Endothelial cell of umbilical vein (primary cell): Measurements from ENCODE around the gene GRIK1. TPM values are rescaled to one million over a fixed set of nuclear protein-coding genes. Genes with fewer than 3 reads are reported as not detected.

ENCODE experiments used
- BruUV-seq: library from RNA; stranded (reverse); fragments of 400-500 nt; replicated peaks from 2 replicates; lab custom pipeline; 2021; lab: Mats Ljungman, UMichigan
- CTCF ChIA-PET: fragments of 300-600, 350-600 bp; sonication (Branson Sonifier 250); formaldehyde crosslinking; loops from one replicate; lab custom pipeline; 2021; ENCODE audit warnings: antibody characterized with exemption, inconsistent platforms; lab: Charles Lee
- POLR2A ChIA-PET: fragments of 300-600, 350-600 bp; sonication (Branson Sonifier 250); formaldehyde crosslinking; loops from one replicate; lab custom pipeline; 2021; ENCODE audit warnings: antibody characterized with exemption, inconsistent platforms; lab: Charles Lee
- DNase-seq: peaks from one replicate; pipeline ENCODE4 v3.0.0-alpha.2; 2011; ENCODE audit warnings: low read depth, low spot score
- FAIRE-seq: peaks from 2 replicates; lab custom pipeline; 2011; peaks lifted over from hg19 to GRCh38; lab: Jason Lieb, UNC
- H2AFZ ChIP-seq: 2 replicates; pipeline ENCODE4 v1.6.0; 2012; ENCODE audit warnings: low read depth, low read length, control low read depth, inconsistent platforms
- H3K27ac ChIP-seq: 2 replicates; pipeline ENCODE4 v1.5.1; 2011; ENCODE audit warnings: low read depth, mild to moderate bottlenecking, control low read depth, low read length, moderate library complexity; ENCODE audit not compliant: insufficient read depth
- H3K27me3 ChIP-seq, 2 experiments: 2 replicates each; pipeline versions ENCODE4 v1.6.0 to v1.6.1; 2011; ENCODE audit warnings: low read length in 2 of 2, mixed read lengths in 1 of 2; ENCODE audit not compliant: control insufficient read depth in 2 of 2, insufficient read depth in 2 of 2
- H3K36me3 ChIP-seq, 2 experiments: 2 replicates in 1 of 2; 3 replicates in 1 of 2; pipeline ENCODE4 v1.5.1; 2011; ENCODE audit warnings: low read length in 2 of 2, mild to moderate bottlenecking in 1 of 2, moderate library complexity in 1 of 2; ENCODE audit not compliant: control insufficient read depth in 2 of 2, insufficient read depth in 2 of 2; ENCODE audit errors: extremely low read depth in 1 of 2
- H3K4me1 ChIP-seq: 3 replicates; pipeline ENCODE4 v1.5.1; 2011; ENCODE audit warnings: mild to moderate bottlenecking, low read length; ENCODE audit not compliant: control insufficient read depth, insufficient read depth; ENCODE audit errors: extremely low read depth
- H3K4me2 ChIP-seq: 2 replicates; pipeline ENCODE4 v1.6.1; 2011; ENCODE audit warnings: low read length, control low read depth, mixed read lengths; ENCODE audit not compliant: insufficient read depth
- H3K4me3 ChIP-seq, 3 experiments: fragments of 200-600 bp in 1 of 3; sonication (generic), shearing (Covaris generic) in 1 of 3; replicated peaks in 1 of 3; 2 replicates each; pipeline ENCODE4 v1.5.1; 2011 to 2016; ENCODE audit warnings: control low read depth in 3 of 3, low read length in 3 of 3, mild to moderate bottlenecking in 2 of 3, inconsistent platforms in 1 of 3, low read depth in 1 of 3, moderate library complexity in 1 of 3; ENCODE audit not compliant: insufficient read depth in 1 of 3
- H3K79me2 ChIP-seq: 2 replicates; pipeline ENCODE4 v1.6.0; 2012; ENCODE audit warnings: low read length, inconsistent platforms; ENCODE audit not compliant: control insufficient read depth, insufficient read depth
- H3K9ac ChIP-seq: replicated peaks from 2 replicates; pipeline ENCODE3; 2011; ENCODE audit warnings: low read length, control low read depth; ENCODE audit not compliant: insufficient read depth; ENCODE audit errors: extremely low read depth
- H3K9me1 ChIP-seq: replicated peaks from 3 replicates; pipeline ENCODE4 v1.6.0; 2011; ENCODE audit warnings: mild to moderate bottlenecking, low read length; ENCODE audit not compliant: control insufficient read depth, insufficient read depth; ENCODE audit errors: extremely low read depth
- H3K9me3 ChIP-seq: replicated peaks from 2 replicates; pipeline ENCODE4 v1.5.1; 2012; ENCODE audit warnings: low read length, inconsistent platforms; ENCODE audit not compliant: control insufficient read depth, insufficient read depth
- H4K20me1 ChIP-seq: replicated peaks from 2 replicates; pipeline ENCODE3; 2011; ENCODE audit warnings: mild to moderate bottlenecking, low read length; ENCODE audit not compliant: control insufficient read depth, insufficient read depth; ENCODE audit errors: extremely low read depth
- CTCF ChIP-seq, 2 donors: IDR thresholded peaks; 1 replicate in 1 of 2; 2 replicates in 1 of 2; pipeline ENCODE4 v1.5.1; 2011; ENCODE audit warnings: low read length in 2 of 2, mild to moderate bottlenecking in 2 of 2, moderate library complexity in 2 of 2, control low read depth in 1 of 2, inconsistent platforms in 1 of 2, low read depth in 1 of 2; ENCODE audit not compliant: insufficient read depth in 1 of 2; ENCODE audit errors: extremely low read depth in 1 of 2
- EZH2 ChIP-seq: IDR thresholded peaks from 2 replicates; pipeline ENCODE4 v1.6.1; 2012; ENCODE audit warnings: borderline replicate concordance, low read depth, mild to moderate bottlenecking, moderate library complexity, low read length, inconsistent platforms; ENCODE audit not compliant: severe bottlenecking
- FOS ChIP-seq: IDR thresholded peaks from 2 replicates; pipeline ENCODE4 v1.6.1; 2011; ENCODE audit warnings: mild to moderate bottlenecking, low read length, moderate library complexity, borderline replicate concordance; ENCODE audit not compliant: insufficient read depth
- GATA2 ChIP-seq: IDR thresholded peaks from 2 replicates; pipeline ENCODE4 v1.7.0; 2011; ENCODE audit warnings: low read depth, mild to moderate bottlenecking, moderate library complexity, mixed read lengths, low read length; ENCODE audit not compliant: insufficient read length, insufficient read depth
- JUN ChIP-seq: IDR thresholded peaks from 2 replicates; pipeline ENCODE4 v1.6.1; 2011; ENCODE audit warnings: borderline replicate concordance, low read depth; ENCODE audit not compliant: insufficient read length, insufficient read depth
- MYC ChIP-seq: IDR thresholded peaks from one replicate; pipeline ENCODE4 v1.6.1; 2011; ENCODE audit warnings: mild to moderate bottlenecking, low read depth, low read length
- POLR2A ChIP-seq: IDR thresholded peaks from 2 replicates; pipeline ENCODE4 v1.6.1; 2012; ENCODE audit warnings: low read depth, mild to moderate bottlenecking, control low read depth, low read length
- POLR2AphosphoS5 ChIP-seq: IDR thresholded peaks from 2 replicates; pipeline ENCODE4 v1.6.1; 2012; ENCODE audit warnings: low read depth, mild to moderate bottlenecking, control low read depth, low read length, moderate library complexity; ENCODE audit not compliant: insufficient read depth
- dilution Hi-C: fragments of 300-500 bp; cut with MboI; formaldehyde crosslinking; loops from one replicate; pipeline ENCODE4 v1.15.0; 2019; ENCODE audit warnings: low sequenced_read_pairs; ENCODE audit not compliant: extremely low pct_ligation_motif_present
- intact Hi-C: fragments of 100-400 bp; cut with micrococcal nuclease; formaldehyde crosslinking; loops from one replicate; pipeline ENCODE4 v1.10.0; 2022
- polyA plus RNA-seq, 4 experiments: library from polyadenylated mRNA; depleted of rRNA in 3 of 4; stranded (reverse) in 3 of 4; unstranded in 1 of 4; fragments of >200 nt; gene quantifications; 2 replicates each; pipeline versions ENCODE4 v1.2.1 to v1.2.3, GENCODE V29; 2011 to 2012; ENCODE audit warnings: missing spikeins in 1 of 4
- total RNA-seq: library from RNA; stranded (reverse); gene quantifications from 2 replicates; pipeline ENCODE4 v1.2.3, GENCODE V29; 2021
- TF ChIP-seq, protein P1 (sequence below): IDR thresholded peaks from 2 replicates; pipeline ENCODE4 v1.6.1; 2011; ENCODE audit not compliant: insufficient read depth, insufficient read length

GRIK1 gene
- total and polyA plus RNA-seq, 2 donors (not counting 3 experiments of a cell fraction or from before 2014, with no cell fraction given), result not detected

DNA sequence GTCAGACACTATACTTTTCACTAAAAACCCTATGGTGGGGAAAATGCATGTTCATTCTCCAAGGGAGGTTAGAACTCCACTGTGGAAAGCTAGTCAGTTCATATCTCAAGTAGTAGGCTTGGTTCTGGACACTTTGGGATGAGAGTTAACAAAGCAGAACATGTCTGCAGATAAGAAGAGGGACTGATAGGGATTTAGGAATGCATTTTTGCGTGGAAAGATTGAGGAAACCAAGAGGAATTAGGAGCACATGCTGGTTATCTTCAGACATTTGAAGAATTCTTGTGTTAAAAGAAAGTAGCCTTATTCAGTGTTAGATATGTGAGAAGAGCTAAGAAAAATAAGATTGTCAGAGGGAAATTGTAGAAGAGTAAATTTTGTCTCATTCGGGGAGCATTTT is 1.2 kb upstream of the GRIK1 start:
- H3K27ac ChIP-seq, result no peak overlapping the region
- no peaks in the 10 kb centered on the region for H3K79me2 ChIP-seq
- no peak overlapping the region for H3K4me3 ChIP-seq
- dilution Hi-C loops (no loop called here), intact Hi-C loops (no loop called here)
- no peak overlapping the region for H2AFZ ChIP-seq
- no peaks in the 10 kb centered on the region for H3K4me1 ChIP-seq
- BruUV-seq, result no TSS peak
- TF ChIP-seq POLR2A (no peak), FOS (no peak), CTCF (IDR thresholded peaks at IDR 0.05; ENCODE audit: extremely low read depth in 1 of 2, insufficient read depth in 1 of 2, low read depth in 1 of 2, low read length in 2 of 2) (no peak), MYC (no peak), GATA2 (no peak), JUN (no peak), POLR2AphosphoS5 (no peak), EZH2 (no peak)
- TF ChIP-seq, protein P1, sequence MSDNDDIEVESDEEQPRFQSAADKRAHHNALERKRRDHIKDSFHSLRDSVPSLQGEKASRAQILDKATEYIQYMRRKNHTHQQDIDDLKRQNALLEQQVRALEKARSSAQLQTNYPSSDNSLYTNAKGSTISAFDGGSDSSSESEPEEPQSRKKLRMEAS, result no peak
- no peaks in the 10 kb centered on the region for H4K20me1 ChIP-seq
- FAIRE-seq (no peak), DNase-seq (no peak)
- no peaks in the 10 kb centered on the region for H3K9me3 ChIP-seq
- H3K9ac ChIP-seq, result no peak overlapping the region
- peaks cover 2 to 8% of the 10 kb centered on the region in 2 experiments for H3K27me3 ChIP-seq
- H3K4me2 ChIP-seq, result no peak overlapping the region
- H3K36me3 ChIP-seq, result no peaks in the 10 kb centered on the region
- POLR2A ChIA-PET, result no interaction called here
- CTCF ChIA-PET, result no interaction called here
- no peaks in the 10 kb centered on the region for H3K9me1 ChIP-seq
